HG03108 (cell line): ENCODE measurements around the gene FBXW2.
"Not testable (repeated sequence)": the region's sequence is repeated elsewhere in the genome, so short reads cannot be mapped to it uniquely, and the experiment has no call there.

Experiments
- ATAC-seq: cut with Tn5 transposase; IDR thresholded peaks from one replicate; pipeline ENCODE4 v1.9.1; 2021; ENCODE audit warnings: moderate library complexity; ENCODE audit not compliant: unreplicated experiment

Gene FBXW2

DNA sequence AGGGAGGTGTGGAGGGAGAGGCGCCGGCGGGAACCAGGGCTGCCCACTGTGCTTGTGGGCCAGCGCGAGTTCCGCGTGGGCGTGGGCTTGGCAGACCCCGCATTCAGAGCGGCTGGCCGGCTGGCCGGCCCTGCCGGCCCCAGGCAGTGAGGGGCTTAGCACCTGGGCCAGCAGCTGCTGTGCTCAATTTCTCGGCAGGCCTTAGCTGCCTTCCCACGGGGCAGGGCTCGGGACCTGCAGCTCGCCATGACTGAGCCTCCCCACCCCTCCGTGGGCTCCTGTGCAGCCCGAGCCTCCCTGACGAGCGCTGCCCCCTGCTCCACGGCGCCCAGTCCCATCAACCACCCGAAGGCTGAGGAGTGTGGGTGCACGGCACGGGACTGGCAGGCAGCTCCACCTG is 46.9 kb downstream of the FBXW2 start:
- not testable (repeated sequence) for ATAC-seq

DNA sequence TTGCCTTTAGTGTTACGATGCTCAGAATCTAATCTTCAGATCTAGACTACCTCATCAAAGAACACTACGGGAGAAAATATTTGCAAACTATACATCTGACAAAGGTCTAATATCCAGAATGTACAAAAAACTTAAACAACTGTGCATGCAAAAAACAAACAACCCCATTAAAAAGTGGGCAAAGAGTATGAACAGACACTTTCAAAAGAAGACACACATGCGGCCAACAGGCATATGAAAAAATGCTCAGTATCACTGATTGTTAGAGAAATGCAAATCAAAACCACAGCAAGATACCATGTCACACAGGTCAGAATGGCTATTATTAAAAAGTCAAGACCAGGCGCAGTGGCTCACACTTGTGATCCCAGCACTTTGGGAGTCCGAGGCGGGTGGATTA is 47.9 kb downstream of the FBXW2 start:
- no peak for ATAC-seq

DNA sequence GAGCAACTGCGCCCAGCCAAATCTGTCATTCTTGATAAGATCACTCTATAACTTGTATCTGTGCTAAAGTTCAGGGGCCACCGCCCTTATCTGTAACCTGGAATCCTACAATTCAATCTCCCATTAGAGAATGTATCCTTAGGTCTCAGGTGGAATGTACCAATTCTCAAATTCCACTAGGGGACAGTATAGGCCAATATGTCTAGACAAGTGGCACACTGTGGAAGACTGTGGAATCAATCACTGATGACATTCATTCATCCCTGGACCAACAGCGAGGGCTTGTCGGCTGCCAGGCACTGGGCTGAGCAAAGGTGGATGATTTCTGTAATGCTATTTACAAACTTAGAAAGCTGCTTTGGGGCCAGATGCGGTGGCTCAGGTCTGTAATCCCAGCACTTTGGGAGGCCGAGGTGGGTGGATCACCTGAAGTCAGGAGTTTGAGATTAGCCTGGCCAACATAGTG is 50.2 kb downstream of the FBXW2 start:
- ATAC-seq = no peak

DNA sequence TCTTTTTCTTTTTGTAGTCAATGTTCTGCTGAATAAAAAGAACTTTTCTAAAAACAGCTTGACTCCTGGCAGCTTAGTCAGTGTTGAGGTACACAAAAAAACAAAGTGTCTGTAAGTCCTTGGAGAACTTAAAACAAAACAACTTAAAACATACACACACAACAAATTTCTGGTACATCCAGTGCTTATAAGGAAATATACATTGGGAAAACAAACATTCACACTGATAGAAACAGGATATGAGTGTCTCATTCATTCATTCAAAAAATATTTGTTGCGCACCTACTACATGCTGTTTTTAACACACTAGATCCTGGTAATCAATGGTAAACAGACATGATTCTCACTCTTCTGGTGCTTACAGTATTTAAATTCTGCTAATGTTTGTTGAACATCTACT is 51.5 kb downstream of the FBXW2 start:
- no peak for ATAC-seq

DNA sequence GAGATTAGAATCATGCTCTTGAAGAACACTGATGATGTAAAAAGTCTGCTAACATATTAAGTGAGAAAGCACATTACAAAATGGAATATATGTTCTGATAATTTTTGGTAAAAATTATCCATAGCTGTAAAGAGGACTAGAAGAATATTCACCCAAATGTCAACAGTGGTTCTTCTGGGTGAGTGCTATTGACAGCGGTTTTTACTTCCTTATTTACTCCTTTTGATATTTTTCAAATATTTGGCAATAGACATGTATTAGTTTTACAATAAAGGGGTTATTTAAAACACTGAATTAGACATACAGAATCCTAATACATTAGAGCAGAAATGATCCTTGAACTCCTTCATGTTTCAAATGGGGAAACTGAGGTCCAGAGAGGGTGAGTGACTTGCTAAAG is 52.0 kb downstream of the FBXW2 start:
- no peak for ATAC-seq

DNA sequence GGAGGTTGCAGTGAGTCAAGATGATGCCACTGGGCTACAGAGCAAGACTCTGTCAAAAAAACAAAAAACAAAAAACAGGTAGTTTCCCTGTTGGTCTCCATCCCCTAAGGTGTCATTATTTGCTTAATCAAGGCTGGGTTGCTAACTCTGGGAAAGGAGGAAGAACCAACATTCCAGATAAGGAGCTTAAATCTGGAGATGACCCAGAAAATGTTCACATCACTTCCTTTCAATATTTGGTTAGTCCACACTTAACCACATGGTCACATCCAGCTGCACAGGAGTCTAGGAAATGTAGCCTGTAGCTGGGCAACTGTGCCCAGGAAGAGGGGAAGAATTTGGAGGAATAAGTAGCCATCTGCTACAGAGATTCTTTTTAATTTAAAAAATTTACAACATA is 53.1 kb downstream of the FBXW2 start:
- ATAC-seq = no peak

DNA sequence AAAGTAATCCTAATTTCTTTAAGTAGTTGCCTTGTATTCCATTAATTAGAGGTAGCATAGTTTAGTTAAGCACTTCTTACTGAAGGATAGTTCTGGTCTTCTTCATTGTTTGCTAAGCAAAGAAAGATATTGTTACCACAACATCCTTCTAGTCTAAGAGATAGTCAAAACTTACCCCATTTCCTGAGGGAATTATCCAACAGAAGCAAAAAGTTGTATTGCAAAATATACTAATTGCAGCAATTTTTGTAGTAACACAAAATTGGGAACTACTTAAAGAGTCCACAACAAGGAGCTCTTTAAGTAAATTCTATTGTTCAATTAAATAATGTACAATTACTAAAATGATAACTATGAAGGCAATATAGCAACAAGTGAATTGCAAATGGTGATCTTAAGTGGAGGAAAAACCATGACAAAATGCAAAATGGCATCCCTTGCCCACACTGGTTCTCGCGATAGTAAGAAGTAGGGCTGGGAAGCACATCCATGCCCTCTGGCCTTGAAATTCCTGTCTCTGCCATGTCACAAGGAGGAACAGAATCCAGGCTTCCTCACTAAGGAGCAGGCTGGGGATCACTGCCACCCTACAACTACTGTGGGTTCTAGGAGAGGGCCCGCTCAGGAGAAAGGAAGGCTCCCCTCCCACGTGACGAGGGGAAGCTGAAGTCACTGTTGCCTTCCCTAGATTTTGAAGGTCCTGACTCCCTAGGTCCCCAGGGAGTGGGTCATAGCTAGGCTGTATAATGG is 55.6 kb downstream of the FBXW2 start:
- no peak for ATAC-seq

DNA sequence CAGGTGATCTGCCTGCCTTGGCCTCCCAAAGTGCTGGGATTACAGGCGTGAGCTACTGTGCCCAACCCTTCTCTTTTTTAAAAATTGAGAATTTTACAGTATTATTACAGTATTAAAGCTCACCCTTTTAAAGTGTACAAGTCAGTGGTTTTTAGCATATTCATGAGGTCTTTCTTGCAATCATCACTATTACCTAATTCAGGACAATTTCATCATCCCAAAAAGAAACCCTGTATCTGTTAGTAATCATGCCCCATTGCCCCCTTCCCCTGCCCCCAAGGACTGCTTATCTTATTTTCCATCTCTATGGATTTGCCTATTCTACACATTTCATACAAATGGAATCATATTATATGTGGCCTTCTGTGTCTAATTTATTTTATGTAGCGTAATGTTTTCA is 56.3 kb downstream of the FBXW2 start:
- ATAC-seq = no peak

DNA sequence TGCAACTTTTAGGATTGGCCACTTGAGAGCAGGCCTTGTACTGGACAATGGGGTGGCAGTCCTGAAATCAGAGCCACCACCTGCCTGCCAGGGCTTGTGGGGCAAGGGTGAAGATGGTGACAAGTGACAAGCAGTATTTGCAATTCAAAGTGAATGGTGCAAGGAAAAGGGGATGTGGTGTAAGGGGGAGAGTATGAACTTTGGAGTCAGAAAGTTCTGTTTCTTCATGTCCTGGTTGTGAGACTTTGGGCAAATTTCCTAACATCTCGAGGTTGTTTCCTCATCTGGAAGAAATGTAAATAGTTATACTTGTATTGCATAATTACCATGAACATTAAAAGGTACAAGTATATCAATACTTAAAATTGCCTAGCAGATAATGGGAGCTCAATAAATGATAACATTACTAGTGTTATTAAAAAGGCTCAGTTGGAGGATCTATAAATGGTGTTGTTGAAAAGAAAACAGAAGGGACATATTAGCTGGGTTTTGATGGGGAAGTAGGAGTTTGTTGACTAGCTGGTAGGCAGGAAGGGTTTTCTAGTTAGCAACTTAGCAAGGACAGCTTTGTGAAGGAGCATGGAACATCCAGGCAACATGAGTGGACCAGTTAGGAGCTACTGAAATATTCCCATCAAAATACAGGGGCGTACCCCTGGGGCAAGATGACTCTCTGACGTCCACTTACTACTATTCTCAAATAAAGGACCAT is 57.6 kb downstream of the FBXW2 start:
- no peak for ATAC-seq

DNA sequence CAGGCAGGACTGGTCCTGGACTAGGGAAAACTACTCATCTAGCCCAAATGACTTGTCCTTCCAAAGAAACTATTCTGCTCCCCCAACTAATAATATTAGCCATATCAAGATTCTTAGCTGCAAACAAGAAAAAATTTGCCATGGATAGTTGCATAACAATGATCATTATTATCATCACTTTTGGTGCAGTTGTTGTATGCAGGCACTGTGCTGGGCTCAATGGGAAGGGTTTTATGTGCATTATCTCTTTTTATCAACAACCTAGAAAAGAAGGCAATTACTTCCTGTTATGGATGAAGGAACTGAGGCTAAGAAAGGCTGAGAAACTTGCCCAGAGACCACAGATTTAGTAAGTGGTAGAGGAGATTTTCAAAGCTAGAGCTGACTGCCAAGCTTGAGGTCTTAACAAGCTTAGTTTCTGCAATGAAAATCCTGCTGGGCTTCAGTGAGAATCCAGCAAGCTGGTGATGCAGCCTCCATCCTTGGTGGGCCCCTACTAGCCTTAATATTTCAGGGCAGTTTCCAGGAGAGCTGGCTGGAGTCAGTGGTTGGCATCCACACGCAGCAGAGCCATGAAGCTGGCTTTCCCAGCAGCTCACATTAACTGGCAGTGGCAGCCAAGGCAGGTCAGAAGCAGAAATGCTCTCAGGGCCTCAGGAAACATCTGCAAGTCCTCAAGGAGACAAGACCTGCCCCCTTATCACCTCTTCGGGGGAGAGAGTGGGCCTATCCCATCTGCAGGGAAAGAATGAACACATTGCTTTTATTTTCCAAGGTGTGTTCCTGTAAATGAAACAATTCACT is 58.4 kb downstream of the FBXW2 start:
- no peak for ATAC-seq

DNA sequence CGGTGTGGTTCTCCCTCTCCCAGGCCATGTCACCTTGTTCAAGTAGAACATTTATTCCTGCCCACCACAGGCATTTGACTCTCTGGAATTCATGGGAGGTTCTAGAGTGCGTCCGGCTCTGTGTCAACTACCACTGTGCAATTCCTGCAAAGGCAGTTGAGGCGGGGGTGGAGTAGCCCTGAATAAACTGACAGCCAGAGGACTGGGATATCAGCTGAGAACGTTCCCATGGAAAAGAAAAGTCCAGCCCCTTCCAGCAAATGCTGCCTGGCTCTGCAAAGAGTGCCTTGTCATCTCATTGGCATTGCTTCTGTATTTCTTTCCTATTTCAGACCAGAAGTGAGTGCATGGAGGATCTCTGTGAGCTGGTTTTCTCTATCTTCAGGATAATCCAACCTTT is 60.0 kb downstream of the FBXW2 start:
- ATAC-seq = no peak

DNA sequence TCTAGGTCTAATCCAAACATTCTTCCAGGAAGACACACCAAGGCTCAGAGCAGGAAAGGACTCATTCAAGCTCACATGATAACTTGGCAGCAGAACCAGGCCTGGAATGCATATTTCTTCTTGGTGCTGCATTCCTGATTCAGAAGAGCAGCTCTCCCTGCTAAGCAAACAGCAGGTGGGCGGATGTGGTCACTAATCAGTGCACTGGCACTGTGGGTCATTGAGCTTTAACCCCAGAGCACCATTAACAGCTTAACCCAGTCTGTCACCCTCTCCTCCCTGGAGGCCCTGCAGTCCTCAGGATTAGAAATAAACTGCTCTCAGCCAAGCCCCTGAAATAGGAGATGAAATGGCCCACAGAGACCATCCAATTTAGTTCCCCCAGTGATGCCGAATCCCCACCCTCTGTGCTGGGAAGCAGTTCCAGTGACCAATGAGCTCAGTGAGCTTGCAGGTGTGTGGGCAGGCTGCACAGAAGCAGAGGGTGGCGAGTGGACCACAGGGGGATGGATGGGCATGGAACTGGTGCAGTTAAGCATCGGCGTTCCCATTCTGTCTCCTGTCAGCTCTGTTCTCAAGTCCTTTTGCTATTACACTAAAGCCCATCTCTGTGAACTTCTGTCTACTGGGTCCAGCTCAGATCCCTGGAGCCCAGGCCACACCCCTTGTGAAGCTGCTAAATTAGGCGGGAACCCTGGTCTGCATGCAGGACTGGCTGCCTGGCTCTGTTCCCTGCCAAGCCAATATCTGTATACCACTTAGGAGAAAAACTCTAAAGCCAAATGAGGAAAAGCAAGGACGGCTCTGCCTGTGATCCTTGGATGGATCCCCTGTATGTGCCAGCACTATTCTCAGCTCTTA is 62.3 kb downstream of the FBXW2 start:
- peak; percentile 70 for ATAC-seq

DNA sequence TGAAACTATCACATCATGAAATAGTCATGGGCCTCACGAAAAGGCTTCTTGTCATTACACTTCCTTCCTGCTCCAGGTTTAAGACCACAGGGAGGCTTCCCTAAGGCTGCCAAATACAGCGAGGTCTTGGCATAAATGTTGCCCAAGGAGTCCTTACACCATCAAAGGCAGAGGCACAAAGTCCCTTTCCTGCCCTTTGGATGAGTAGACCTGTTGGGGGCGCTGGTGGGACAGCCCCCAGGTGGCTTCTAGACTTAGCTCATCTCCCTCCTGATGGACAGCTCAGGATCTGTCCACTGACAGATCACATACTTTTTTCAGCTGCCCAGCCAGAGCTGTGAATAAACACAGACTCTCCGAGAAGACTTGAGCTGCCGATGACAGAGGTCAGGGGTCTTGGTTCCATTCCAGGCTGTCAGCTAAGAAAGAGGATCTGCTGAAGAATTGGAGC is 63.4 kb downstream of the FBXW2 start:
- no peak for ATAC-seq

DNA sequence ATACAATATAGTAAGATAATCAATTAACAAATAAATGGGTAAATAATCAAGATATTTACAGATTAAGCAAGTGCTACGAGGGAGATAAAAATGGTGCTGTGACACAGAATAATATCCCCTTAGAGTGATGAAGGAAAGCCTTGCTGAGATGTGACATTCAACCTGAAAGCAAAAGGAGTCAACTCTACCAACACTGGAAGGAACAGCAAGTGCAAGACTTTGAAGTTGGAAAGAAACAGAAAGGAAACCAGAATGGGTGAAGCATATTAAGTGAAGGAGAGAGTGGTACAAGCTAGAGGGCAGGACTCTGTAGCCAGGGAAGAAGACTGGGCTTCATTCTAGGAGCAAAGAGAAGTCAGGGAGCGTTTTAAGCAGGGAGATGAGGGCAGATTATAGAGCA is 66.7 kb downstream of the FBXW2 start:
- no peak for ATAC-seq

DNA sequence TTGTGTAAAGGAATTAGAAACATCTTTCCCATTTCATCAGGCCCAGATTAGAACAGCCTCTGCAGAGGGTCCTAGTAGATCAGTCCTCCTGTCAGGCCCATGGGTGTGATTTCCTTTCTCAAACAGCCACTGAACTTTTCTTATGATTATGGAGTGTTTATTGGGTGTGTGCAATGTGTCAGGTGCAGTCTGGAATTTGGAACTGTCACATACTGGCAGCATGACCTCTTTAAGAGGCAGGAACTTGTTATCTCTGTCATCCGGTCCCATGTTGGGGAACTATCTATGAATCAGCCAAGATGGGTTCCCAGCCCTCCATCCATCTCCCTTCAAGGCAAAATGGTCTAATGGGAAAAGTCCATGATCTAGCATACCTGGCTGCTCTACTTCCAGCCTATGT is 67.3 kb downstream of the FBXW2 start:
- ATAC-seq = no peak

DNA sequence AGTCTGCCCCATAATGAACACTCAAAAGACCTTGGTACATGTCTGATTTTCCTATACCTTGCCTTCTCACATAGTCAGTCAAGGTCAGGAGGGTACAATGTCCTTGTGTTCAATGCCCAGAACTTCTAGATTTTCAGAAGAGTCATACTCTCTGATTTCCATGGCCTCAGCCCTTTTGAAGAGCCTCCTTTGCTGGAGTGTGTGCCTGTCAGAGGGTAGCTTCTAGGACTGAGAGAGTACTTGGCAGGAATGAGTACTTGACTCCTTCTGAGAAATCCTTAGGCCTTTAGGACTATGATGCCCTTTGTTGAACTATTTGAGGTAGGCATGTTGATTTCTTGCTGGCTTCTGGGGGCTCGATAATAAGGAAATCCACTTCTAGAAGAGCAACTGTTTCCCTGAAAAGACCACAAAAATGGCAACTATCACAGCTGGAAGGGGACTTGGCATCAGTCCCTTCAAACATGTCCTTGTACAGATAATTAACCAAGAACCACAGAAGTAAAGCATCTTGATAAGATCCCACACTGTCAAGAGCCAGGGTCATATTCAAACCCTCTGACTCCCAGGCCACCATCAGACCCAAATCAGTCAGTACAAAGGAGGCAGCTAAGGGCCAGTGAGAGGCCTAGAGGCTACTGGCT is 68.3 kb downstream of the FBXW2 start:
- ATAC-seq = no peak

DNA sequence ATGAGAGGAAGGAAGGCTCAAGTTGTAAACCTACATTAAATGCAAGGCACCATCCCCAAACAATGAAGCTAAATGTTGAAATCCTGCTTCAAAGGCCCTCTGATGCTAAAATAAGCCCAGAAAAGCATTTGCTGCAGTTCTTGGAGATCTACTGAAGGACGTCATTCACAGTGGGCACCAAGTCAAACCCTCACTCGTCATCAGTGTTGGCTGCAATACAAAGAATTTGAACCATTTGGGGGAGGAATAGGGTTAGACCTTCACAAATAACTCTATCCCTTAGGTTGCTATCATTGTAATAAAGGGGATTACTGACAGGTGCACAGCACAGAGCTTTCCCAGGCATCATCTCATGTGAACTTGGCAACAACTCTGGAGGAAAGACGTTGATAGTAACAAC is 69.7 kb downstream of the FBXW2 start:
- ATAC-seq = no peak

DNA sequence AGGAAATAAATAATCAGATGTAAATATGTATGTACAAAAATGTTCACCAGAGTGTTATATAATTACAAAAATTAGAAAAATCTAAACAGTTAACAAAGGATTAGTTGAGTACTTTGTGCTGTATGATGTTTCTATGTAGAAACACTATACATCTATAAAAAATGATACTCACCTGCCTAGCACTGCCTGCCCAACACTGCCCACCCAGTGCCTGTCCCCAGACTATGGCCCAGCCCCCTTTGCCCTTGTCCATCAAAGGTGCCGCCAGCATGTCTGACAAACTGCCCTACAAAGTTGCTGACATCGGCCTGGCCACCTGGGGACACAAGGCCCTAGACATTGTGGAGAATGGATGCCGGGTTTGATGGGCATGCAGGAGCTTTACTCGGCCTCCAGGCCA is 72.8 kb downstream of the FBXW2 start:
- no peak for ATAC-seq

DNA sequence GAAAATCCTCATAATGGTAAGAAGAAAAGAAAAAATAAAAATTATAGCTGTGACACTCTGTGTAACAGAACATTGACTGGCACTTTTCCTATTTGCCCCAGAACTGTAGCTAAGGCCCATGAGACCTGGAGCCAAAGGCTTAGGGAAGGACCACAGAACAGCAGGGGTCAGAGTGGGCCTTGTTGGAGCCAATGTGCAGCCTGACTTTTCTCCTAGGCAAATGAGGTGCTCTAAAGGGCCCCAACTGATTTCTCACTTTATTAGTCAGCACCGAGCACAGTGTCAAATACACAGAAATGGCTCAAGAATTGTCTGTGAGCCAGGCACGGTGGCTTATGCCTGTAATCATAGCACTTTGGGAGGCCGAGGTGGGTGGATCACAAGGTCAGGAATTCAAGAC is 74.9 kb downstream of the FBXW2 start:
- ATAC-seq = no peak

DNA sequence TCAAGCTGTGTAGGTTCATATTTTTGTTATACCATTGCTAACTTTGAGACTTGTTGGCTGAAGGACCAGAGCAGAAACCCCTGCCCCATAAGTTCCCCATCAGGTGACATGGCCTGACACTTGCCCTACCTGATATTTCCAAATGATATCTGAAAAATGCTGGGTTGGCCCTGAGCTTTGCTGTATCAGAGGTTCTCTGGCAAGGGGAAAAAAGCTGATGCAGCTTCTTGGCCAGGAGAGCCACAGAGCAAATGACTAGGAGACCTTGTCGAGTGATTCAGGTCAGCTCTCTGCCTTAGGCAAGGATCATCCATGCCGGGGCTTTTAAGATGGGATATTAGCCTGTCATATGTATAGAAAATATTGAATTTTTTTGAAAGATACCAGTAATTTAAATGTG is 76.0 kb downstream of the FBXW2 start:
- ATAC-seq = no peak
